ENCODE measurements around the gene SART1.
A peak's percentile ranks its signal among the peaks of the same experiment; 100 is the strongest.

SART1 gene

GRCh38 chr11:65961267-65962140, at the start of gene SART1:
Gene SART1 (plus strand): TSS chr11:65961734. CDS start chr11:65961781, 47 bp downstream.
- Histone ChIP-seq H2AFZ (ENCODE audit: low read depth, low read length, severe bottlenecking) (peak within 1 kb of the TSS; percentile 82), H3K9me3 (ENCODE audit: insufficient read depth, low read length) (no peaks in the 10 kb centered on the region), H3K4me3 (ENCODE audit: insufficient read depth, low read length, poor library complexity, severe bottlenecking) (peak within 1 kb of the TSS; percentile 98), H3K36me3 (ENCODE audit: low read length) (no peaks in the 10 kb centered on the region; the same call in 1 of the 2 replicates), H3F3A (ENCODE audit: insufficient read depth) (no peaks in the 10 kb centered on the region), H3K27me3 (ENCODE audit: low read length) (no peaks in the 10 kb centered on the region), H3K9ac (ENCODE audit: low read length) (peak within 1 kb of the TSS; percentile 97), H3K27ac (ENCODE audit: low read depth, low read length) (peak within 1 kb of the TSS; percentile 58), H3K4me2 (ENCODE audit: low read depth, low read length, poor library complexity, severe bottlenecking) (peak within 1 kb of the TSS; percentile 96), H4K20me1 (ENCODE audit: low read depth, low read length) (0 out of 2 replicates have a peak, but pooled peaks cover 3% of the 10 kb centered on the region), H3K9me2 (replicated peaks; ENCODE audit: insufficient read depth, low read length) (no peaks in the 10 kb centered on the region), H3K79me2 (ENCODE audit: insufficient read depth, low read length) (peaks cover 30% of the 10 kb centered on the region)
- TF ChIP-seq EZH2phosphoT487 (conservative IDR thresholded peaks at IDR 0.05; ENCODE audit: low read length): no peak
- TF ChIP-seq CTCF (IDR thresholded peaks at IDR 0.05; ENCODE audit: insufficient read depth, low read length, poor library complexity, severe bottlenecking): no peak

- no peak overlapping the region for H2AFZ ChIP-seq (ENCODE audit: low read depth, low read length, severe bottlenecking)
- no peaks in the 10 kb centered on the region for H3K36me3 ChIP-seq (ENCODE audit: low read length)
- no peak overlapping the region for H3K27ac ChIP-seq (ENCODE audit: low read depth, low read length)
- no peak overlapping the region for H3K4me3 ChIP-seq (ENCODE audit: insufficient read depth, low read length, poor library complexity, severe bottlenecking)
- H3K9ac ChIP-seq (ENCODE audit: low read length): no peak overlapping the region
- TF ChIP-seq EZH2phosphoT487 (conservative IDR thresholded peaks at IDR 0.05; ENCODE audit: low read length) (no peak), CTCF (IDR thresholded peaks at IDR 0.05; ENCODE audit: insufficient read depth, low read length, poor library complexity, severe bottlenecking) (no peak)
- no peaks in the 10 kb centered on the region for H3K27me3 ChIP-seq (ENCODE audit: low read length)
- no peaks in the 10 kb centered on the region for H3K9me2 ChIP-seq (replicated peaks; ENCODE audit: insufficient read depth, low read length)
- no peaks in the 10 kb centered on the region for H3K79me2 ChIP-seq (ENCODE audit: insufficient read depth, low read length)
- H3K4me2 ChIP-seq (ENCODE audit: low read depth, low read length, poor library complexity, severe bottlenecking): no peak overlapping the region
- H3F3A ChIP-seq (ENCODE audit: insufficient read depth): no peaks in the 10 kb centered on the region
- no peaks in the 10 kb centered on the region for H4K20me1 ChIP-seq (ENCODE audit: low read depth, low read length)
- no peaks in the 10 kb centered on the region for H3K9me3 ChIP-seq (ENCODE audit: insufficient read depth, low read length)
These were observed 48.7 kb upstream of the SART1 start for GRCh38 chr11:65912845-65913244.

GRCh38 chr11:65915101-65915820, 46.3 kb upstream of the SART1 start:
- H3K9ac ChIP-seq (ENCODE audit: low read length): no peak overlapping the region
- H3K27ac ChIP-seq (ENCODE audit: low read depth, low read length): no peak overlapping the region
- H3K4me3 ChIP-seq (ENCODE audit: insufficient read depth, low read length, poor library complexity, severe bottlenecking): no peak overlapping the region
- no peaks in the 10 kb centered on the region for H4K20me1 ChIP-seq (ENCODE audit: low read depth, low read length)
- H3K79me2 ChIP-seq (ENCODE audit: insufficient read depth, low read length): no peaks in the 10 kb centered on the region
- no peaks in the 10 kb centered on the region for H3K9me2 ChIP-seq (replicated peaks; ENCODE audit: insufficient read depth, low read length)
- no peaks in the 10 kb centered on the region for H3K27me3 ChIP-seq (ENCODE audit: low read length)
- no peaks in the 10 kb centered on the region for H3K9me3 ChIP-seq (ENCODE audit: insufficient read depth, low read length)
- no peaks in the 10 kb centered on the region for H3F3A ChIP-seq (ENCODE audit: insufficient read depth)
- TF ChIP-seq EZH2phosphoT487 (conservative IDR thresholded peaks at IDR 0.05; ENCODE audit: low read length): no peak
- TF ChIP-seq CTCF (IDR thresholded peaks at IDR 0.05; ENCODE audit: insufficient read depth, low read length, poor library complexity, severe bottlenecking): no peak
- no peaks in the 10 kb centered on the region for H3K36me3 ChIP-seq (ENCODE audit: low read length)
- H3K4me2 ChIP-seq (ENCODE audit: low read depth, low read length, poor library complexity, severe bottlenecking): no peak overlapping the region
- no peak overlapping the region for H2AFZ ChIP-seq (ENCODE audit: low read depth, low read length, severe bottlenecking)
